ENCODE results near the gene UNKL.
"Not testable (repeated sequence)": the region's sequence is repeated elsewhere in the genome, so short reads cannot be mapped to it uniquely, and the experiment has no call there.

The UNKL gene

DNA sequence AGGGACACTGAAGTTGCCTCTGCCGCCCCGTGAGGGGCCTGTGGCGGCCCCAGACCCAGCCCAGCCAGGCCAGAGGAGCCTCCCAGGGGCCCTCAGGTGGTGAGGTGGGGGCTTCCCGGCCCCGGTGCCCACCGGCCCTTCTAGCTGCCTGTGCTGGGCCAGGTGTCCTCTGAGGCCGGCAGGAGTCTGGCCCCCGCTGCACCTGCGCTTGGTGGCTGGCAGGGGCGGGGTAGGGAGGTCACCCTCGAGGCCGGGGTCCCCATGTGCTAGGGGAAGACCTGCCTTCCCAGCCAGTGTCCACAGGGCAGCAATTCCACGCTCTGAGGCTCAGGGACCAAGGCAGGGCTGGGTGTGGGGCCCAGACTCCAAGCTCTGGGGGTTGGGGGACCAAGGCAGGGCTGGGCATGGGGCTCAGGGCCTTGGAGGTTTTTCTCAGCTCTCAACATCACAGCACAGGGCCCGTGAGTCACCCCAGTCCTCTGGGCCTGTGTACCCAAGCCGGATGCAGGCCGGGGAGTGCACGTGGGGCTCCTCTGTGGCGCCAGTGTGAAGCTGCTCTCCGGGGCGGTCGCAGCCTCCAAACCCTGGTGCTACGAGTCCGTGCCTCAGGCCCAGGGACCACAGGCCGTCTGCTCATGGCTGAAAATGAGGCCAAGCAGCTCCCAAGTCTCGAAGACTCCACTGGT, 31.2 kb upstream of the UNKL start:
- DNase-seq = no peak

DNA sequence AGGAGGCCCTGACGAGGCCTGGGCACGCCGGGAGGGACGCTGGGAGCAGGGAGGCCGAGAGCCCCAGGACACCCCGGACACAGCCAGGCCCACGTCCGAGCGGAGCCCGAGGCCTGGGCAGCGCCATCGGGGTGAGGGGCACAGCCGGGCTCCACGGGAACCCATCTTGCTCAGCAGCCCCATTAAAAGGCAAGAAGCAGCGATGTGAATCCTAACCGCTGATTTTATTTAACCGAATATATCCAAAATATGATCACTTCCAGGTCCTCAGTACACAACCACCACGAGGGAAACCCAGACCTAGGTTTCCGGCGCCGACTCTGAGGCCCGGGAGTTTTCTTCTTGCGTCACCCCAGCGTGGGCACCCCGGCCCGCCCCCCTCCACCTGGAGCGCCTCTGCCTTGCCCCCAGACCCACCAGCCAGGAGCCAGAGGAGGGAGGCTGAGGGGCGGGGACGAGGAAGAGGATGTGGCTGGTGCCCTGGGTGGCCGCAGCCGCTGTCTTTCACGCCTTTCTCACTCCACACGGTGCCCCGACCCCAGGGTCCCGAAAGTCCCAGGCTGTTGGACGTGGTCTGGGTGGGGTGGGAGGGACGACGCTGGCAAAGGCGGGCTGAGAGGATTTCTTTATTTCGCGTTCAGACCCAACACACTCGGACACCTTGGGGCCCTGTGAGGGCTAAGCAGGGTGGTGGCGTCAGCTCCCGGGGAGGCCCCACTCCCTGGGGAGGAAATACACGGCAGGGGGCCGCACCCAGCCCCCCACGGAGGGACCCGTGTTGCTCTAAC, 30.4 kb upstream of the UNKL start:
- no peak for DNase-seq

DNA sequence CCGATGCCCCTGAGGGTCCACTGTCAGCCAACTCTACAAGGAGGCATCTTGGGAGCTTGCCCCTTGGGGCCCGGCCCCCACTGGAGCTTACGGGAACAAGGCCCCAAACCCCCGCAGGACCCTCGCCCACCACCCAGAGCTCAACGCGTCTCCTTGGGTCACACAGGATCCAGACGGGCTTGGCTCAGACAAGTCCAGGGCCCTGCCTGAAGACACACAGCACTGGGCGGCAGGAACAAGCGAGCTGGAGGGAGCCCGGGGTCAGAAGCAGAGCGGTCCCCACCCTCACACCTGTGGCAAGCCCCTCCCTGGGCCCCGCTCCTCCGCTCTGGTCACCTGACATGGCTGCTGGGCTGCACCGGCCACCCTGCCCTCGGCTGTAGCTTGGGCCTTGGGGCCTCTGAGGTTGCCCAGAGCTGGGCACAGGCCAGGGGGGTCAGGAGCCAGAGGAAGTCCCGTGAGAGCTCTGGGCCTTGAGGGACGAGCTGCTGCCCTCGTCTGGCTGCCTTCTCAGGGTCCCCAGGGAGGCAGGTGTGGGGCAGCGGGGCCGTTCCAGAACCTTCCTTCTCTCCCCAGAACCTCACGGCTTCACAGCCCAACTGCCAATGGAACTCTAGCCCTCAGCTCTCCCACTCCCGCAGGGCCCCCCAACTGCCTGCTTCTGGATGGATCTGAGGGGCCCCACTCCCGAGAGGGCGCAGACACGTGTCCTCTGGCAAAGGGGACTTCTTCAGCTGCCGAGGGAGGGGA, 29.7 kb upstream of the UNKL start, which contains the start of gene CCDC154:
Gene CCDC154 (minus strand): TSS at position 577 of the 750 bp plus-strand sequence. CDS start 234 bp downstream, at position 343.
- no peak for DNase-seq

DNA sequence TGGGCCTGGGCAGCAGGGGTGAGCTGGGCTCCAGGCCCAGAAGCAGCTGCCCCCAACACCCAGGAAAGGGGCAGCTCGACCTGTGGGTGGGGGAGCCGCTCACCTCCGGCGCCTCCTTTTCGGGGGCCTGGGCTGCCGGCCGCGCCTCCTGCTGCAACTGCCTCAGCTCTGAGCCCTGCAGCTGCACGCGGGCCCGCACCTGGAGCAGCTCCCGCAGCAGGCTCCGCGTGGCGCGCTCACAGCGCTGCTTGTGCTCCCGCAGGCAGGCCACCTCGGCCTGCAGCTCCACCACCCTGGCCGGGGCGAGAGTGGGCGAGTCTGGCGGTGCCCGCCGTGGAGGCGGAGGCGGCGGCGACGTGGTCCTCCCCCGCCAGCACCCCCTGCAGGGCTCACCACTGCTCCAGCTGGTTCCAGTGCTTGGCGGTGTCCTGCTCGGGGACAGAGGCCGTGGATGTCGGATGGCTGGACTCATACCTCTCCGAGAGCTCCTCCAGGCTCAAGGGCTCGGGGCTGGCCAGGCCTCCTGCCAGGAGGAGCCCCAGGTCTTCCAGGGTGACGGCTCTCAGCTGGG, 29.0 kb upstream of the UNKL start:
- DNase-seq = no peak

DNA sequence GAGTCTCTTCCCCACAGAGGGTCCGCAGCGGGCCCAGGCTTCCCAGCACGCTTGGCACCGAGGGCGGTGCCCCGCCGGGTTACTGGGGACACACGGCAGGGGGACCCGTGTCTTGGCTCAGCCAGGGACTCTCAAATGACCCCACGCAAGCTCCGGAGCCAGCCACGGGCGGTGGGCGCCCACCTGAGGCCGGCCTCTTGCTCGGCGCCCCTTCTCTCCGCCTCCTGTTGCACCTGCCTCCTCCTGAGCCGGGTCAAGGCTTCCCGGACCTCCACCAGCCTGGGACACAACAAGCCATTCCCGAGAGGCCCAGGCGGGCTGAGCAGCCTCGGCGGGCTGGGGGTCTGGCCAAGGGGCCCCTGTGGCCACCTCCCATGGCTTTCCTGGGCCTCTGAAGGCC, 28.2 kb upstream of the UNKL start:
- DNase-seq = no peak

DNA sequence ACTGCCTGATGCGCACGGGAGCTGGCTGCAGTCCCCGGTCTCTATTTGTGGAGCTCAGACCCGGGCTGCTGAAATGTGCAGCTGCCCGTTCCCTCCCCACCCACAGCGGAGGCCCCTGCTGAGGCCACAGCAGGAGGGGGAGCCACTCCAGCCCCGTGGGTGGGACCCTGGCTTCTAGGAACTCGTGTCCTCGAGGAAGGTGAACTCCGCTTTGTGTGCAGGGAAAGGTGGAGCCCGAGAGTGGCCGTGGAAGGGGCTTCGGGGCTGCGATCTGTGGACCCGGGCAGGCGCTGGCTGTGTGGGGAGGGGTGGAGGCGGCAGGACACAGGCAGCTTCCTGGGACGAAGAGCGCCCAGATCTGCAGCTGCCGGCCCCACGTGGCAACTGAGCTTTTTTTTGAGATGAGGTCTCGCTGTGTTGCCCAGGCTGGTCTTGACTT, 26.9 kb upstream of the UNKL start:
- no peak for DNase-seq

DNA sequence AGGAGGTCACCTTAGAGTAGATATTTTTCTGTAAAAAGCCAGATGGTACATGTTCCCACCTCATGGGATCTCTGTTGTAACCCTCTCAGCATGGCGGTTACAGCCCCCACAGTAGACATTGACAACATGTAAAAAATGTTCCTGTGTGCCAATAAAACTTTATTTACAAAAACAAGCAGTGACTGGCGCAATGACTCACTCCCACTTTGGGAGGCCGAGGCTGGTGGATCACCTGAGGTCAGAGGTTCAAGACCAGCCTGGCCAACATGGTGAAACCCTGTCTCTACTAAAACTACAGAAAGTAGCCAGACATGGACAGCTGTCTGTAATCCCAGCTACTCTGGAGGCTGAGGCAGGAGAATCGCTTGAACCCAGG, 25.2 kb upstream of the UNKL start:
- not testable (repeated sequence) for DNase-seq

DNA sequence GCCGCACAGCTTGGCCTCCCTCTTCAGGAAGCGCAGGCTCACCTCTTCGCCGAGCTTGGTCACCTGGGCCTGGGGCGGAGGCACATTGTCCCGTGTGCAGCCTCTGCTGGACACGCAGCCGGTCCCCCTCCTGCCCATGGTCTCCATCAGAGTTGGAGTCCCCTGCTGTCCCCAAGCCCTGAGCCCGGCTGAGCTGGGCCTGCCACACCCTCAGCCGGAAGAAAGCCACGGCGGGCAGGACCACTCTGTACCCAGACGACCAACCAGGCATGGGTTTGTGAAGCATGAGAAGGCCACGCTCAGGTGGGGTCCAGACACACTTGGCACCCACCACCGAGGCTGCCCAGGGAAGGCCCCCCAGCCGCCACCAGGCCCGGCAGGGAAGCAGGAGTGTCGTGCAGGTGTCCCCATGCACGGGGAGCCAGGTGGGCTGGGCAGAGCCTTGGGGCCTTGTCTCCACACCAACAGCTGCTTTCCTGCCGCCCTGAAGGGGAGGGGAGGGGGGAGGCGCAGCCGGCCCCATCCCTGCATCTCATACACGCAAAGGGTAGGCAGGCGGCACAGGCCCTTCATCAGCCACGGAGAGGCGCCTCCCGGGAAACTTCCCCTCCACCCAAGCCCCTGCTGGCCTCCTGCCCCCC, 24.7 kb upstream of the UNKL start:
- no peak for DNase-seq

DNA sequence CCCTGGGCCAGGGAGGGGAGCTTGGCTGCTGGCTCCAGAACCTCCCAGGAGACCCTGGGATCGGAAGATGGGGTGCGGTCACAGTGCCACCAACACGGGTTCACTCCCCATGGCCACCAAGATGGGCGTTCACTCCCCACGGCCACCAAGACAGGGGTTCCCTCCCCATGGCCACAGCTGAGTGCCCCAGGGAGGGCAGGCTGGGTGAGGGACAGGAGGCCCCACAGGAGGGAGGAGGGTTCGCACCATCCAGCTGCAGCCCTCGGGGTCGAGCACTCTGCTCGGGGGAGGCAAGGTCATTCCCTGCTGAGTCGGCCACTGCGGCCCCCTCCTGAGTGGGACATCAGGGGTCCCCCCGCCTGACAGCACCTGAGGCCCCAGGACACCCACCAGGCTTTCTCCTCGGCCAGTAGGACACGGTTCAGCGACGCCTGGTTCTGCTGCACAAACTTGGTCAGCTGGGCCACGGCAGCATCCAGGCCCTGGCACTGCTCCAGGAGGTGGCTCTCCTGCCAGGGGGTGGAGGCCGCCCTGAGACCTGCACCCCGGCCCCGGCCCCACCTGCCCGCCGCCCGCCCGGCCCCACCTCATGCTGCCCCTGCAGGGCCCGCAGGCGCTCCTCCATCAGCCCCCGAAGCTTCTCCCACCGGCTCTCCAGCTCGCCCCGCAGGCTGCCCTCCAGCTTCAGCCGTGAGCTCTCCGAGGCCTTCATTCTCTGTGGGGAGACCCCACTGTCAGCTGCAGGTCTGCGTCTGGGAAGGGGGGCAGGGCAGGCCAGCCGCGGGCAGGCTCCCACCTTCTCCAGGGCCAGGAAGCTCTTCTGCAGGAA, 23.9 kb upstream of the UNKL start:
- no peak for DNase-seq

DNA sequence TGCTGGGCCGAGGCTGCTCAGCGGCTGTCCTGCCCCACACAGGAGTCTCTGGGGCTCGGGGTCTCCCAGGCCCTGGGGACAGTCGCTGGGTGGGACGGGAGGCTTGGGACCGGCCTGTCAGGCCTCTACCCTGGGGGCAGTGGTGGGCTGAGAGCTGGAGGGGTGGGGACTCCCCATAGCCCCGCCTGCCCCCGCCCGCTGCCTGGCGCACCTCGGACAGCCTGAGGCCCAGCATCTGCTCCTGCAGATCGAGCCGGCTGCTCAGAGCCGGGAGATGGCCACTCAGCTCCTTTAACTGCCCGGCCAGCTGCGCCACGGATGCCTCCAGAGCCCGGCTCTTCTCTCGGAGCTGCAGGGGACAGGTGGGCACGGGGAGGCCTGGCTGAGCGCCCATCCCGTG, 23.1 kb upstream of the UNKL start:
- no peak for DNase-seq

DNA sequence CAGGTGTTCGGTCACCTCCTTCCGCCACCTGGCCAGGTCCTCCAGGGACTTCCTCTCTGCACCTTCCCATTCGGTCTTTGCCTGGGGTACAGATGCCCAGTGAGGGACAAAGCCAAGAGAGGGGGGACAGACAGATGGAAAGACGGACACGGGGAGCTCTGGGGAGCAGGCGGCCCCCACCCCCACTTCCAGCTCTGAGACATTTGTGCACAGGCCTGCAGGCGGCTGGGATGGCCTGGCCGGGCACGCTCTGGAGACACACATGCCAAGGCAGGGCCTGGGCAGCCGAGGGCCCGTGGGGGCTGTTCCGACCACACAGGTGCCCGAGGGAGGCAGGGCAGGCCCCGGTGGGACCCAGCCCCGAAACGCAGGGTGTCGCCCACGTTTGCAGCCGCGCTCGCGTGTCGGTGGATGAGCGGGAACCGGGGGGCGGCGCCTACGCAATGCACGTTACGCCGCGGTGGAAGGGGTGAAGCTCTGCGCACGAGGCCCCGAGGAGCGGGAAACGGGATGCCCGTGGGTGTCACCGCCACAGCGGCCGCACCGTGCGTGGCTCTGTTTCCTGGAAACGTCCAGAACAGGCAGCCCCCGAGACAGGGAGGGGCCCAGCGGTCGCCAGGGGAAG, 22.3 kb upstream of the UNKL start:
- DNase-seq = no peak

DNA sequence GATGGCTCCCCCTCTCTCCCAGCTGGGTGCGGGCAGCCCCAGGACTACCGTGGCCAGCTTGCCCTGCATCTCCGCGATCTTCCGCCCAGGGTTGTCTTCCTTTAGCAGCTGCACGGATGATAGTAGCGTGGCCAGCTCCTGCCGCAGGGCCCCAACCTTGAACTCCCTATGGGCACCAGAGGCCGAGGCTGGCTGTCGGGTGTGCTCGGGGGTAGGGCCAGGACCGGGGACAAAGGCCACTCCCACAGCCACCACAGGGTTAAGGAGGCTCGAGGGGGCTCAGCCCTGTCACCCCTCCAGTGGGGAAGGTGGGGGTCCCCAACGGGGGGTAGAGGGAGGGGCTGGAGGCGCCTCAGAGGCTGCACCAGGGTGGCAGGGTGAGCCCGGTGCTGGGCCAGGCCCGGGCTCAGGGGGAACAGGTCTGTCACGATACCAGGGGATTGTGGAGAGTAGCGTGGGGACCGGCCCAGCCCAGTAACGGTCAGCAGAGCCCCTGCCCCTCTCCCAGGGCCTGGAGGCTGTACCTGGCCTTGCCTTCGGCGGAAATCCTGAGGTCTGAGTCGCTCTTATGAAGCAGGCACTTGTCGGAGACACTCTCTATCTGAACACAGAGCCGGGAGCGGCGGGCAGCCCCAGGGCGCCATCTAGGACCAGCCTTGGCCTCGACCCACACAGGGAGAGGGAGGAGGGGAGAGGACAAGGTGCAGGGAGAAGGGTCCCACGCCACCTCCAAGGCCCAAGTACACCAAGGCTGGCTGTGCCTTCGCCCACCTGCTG, 21.6 kb upstream of the UNKL start:
- DNase-seq = no peak

DNA sequence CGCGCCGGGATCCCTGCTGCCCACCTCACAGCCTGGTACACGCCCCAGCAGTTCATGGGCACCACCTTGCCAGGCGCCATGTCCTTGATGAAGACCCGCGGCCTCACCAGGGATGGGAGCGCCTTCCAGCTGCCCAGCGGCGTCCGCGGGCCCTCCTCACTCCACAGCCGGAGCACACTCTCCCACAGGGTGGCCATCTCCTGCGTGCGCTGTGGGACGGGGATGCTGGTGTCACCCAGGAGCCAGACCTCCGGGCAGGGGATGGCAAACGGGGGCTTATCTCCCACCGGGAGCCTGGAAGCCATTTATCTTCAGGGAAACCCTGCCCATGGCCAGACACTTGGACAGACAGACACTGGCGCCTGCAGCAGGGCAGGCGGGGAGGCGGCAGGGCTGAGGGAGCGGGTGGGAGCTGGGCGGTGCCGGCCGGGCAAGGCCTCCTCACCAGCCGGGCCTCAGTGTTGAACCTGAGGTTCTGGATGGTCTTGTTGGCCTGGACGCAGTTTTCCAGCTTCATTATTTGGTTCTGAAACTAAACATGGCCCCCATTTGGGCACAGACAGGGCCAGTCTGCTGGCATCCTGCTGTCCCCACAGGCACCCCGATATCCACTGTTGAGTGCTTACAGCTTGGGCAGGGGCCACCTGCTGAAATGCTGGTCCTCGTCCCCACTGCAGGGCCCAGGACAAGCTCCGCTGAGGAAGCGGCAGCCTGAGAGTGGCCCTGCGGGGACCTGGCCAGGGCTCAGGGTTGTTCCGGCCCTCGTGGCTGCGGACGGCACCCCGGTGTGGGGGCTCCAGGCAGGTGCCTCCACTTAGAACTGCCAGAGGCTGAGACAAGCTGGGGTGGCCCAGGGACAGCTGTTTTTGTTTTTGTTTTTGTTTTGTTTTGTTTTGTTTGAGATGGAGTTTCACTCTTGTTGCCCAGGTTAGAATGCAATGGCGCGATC, 20.4 kb upstream of the UNKL start:
- no peak for DNase-seq

DNA sequence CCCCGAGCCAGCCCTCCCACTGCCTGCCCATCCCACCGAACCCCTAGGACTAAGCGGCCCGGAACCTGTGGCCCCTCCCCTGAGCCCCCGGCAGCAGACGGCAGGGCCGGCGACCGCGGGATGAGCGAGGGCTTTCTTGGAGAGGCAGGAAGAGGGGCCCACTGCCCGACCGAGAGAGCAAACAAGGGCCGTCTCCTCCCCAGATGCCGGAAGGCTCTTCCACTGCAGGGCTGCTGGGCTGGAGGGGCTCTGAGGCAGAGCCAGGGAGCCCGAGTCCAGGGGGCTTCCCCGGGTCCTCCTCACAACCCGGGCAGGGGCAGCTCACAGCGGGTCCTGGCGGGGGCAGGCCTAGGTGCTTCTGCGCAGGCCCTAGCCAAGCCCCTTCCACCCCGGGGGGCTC, 19.3 kb upstream of the UNKL start:
- DNase-seq = no peak

DNA sequence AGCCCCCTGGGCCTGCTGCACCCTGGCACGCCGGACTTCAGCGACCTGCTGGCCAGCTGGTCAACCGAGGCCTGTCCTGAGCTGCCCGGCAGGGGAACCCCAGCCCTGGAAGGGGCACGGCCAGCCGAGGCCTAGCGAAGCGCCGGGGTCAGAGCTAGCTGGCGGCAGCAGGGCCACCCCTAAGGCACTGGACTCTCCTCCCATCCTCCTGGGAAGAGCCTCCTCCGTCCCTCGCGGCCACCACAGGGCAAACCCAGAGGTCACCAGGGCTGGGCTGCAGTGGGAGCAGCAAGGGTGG, 18.7 kb upstream of the UNKL start:
- no peak for DNase-seq

DNA sequence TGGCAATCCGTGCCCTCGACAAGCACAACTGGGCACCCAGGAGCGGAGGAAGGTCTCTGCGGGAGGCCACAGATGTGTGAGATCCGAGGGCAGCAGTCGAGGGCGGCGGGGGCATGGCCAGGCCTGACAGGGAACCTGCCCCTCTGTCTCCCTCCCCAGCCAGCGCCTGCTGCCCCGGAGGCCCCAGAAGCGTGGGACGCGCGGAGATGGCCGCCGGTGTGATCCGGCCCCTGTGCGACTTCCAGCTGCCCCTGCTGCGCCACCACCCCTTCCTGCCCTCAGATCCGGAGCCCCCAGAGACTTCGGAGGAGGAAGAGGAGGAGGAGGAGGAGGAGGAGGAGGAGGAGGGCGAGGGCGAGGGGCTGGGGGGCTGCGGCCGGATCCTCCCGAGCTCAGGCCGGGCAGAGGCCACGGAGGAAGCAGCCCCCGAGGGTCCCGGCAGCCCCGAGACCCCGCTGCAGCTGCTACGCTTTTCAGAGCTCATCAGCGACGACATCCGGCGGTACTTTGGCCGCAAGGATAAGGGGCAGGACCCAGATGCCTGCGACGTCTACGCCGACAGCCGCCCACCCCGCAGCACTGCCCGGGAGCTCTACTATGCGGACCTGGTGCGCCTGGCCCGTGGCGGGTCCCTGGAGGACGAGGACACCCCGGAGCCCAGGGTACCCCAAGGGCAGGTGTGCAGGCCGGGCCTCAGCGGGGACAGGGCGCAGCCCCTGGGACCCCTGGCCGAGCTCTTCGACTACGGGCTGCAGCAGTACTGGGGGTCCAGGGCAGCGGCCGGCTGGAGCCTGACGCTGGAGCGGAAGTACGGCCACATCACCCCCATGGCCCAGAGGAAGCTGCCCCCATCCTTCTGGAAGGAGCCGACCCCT, 18.1 kb upstream of the UNKL start:
- no peak for DNase-seq

DNA sequence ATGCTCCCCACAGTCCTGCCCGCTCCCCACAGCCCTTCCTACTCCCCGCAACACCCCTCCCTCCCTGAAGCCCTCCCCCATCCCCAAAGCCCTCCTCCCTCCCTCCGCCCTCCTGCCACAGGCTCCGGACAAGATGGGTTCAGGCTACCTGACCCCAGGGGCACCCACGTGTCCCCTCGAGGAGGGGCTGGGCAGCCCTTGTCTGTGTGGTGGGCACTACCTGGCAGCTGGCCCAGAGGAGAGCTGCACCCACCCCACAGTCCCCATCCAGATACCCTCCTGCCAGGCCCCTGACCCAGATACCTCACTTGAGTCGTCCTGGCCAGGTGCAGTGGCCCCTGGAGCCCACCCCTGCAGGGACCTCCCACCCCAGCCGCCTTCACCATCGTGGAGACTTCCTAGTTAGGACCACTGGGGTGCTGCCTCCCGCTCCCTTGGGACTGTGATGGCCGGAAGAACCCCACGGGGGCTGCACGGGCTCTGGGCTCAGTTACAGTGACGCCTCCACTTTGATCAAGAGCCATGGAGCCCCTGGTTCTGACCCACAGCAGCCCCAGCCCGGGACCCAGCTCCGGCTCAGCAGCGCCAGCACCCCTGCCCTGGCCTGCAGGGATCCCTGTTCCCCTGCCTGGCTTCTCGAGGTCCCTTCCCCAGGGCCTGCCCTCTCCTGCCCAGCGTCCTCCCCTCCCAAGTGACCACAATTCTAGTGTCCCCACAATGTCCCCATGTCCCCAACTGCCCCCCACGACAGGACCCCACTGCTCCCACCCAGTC, 17.2 kb upstream of the UNKL start:
- DNase-seq = no peak
